Liver (tissue), 9 donors: ENCODE data around the gene ALDH2. TPM values are rescaled to one million over a fixed set of nuclear protein-coding genes. Genes with fewer than 3 reads are reported as not detected.

ENCODE experiments used
- DNase-seq: peaks from one replicate; pipeline ENCODE4 v3.0.0-alpha.2; 2017; ENCODE audit warnings: low spot score
- H3K27ac ChIP-seq, 2 donors: one replicate each; pipeline ENCODE4 v1.7.0; 2013; ENCODE audit warnings: inconsistent platforms in 2 of 2, low read length in 2 of 2, control low read depth in 1 of 2, low read depth in 1 of 2, mild to moderate bottlenecking in 1 of 2
- H3K27me3 ChIP-seq, 4 donors: one replicate each; pipeline versions ENCODE4 v1.6.1 to v1.7.0; 2013; ENCODE audit warnings: low read length in 3 of 4, inconsistent platforms in 1 of 4, mild to moderate bottlenecking in 1 of 4, moderate library complexity in 1 of 4; ENCODE audit not compliant: control insufficient read depth in 4 of 4, insufficient read depth in 4 of 4
- H3K36me3 ChIP-seq, 4 donors: one replicate each; pipeline versions ENCODE4 v1.6.1 to v1.7.0; 2013; ENCODE audit warnings: low read length in 3 of 4, mild to moderate bottlenecking in 3 of 4, low read depth in 1 of 4, moderate library complexity in 1 of 4; ENCODE audit not compliant: control insufficient read depth in 4 of 4, insufficient read depth in 3 of 4
- H3K4me1 ChIP-seq, 4 donors: one replicate each; pipeline versions ENCODE4 v1.6.1 to v1.7.0; 2013; ENCODE audit warnings: low read length in 3 of 4, mild to moderate bottlenecking in 3 of 4, moderate library complexity in 1 of 4; ENCODE audit not compliant: control insufficient read depth in 4 of 4, insufficient read depth in 4 of 4
- H3K4me3 ChIP-seq, 3 donors: one replicate each; pipeline versions ENCODE4 v1.6.1 to v1.7.0; 2013; ENCODE audit warnings: low read length in 3 of 3, control low read depth in 1 of 3, low read depth in 1 of 3, mild to moderate bottlenecking in 1 of 3
- H3K9ac ChIP-seq, 2 donors: one replicate each; pipeline ENCODE4 v1.7.0; 2013; ENCODE audit warnings: low read length in 2 of 2, mild to moderate bottlenecking in 2 of 2, moderate library complexity in 2 of 2, control low read depth in 1 of 2, low read depth in 1 of 2
- H3K9me3 ChIP-seq, 4 donors: one replicate each; pipeline versions ENCODE4 v1.6.1 to v1.7.0; 2013; ENCODE audit warnings: low read length in 3 of 4; ENCODE audit not compliant: control insufficient read depth in 4 of 4
- EGR1 ChIP-seq, 2 donors: IDR thresholded peaks; 2 replicates each; pipeline ENCODE4 v1.6.1; 2016 to 2018; ENCODE audit warnings: antibody characterized with exemption in 2 of 2, low read depth in 2 of 2
- FOXA1 ChIP-seq: IDR thresholded peaks from 2 replicates; pipeline ENCODE4 v1.6.1; 2016; ENCODE audit warnings: antibody characterized with exemption
- FOXA2 ChIP-seq: IDR thresholded peaks from 2 replicates; pipeline ENCODE4 v1.6.1; 2016; ENCODE audit warnings: antibody characterized with exemption
- GABPA ChIP-seq, 2 donors: IDR thresholded peaks in 1 of 2; conservative IDR thresholded peaks in 1 of 2; 2 replicates each; pipeline ENCODE4 v1.6.1; 2016; ENCODE audit warnings: antibody characterized with exemption in 2 of 2, mild to moderate bottlenecking in 1 of 2, moderate library complexity in 1 of 2
- HNF4A ChIP-seq, 2 donors: conservative IDR thresholded peaks; 2 replicates each; pipeline ENCODE4 v1.6.1; 2016; ENCODE audit warnings: antibody characterized with exemption in 2 of 2, mild to moderate bottlenecking in 2 of 2
- HNF4G ChIP-seq: IDR thresholded peaks from 2 replicates; pipeline ENCODE4 v1.6.1; 2016; ENCODE audit warnings: antibody characterized with exemption
- JUND ChIP-seq, 2 donors: IDR thresholded peaks; 2 replicates each; pipeline ENCODE4 v1.6.1; 2016; ENCODE audit warnings: antibody characterized with exemption in 2 of 2
- NR2F2 ChIP-seq: IDR thresholded peaks from 2 replicates; pipeline ENCODE4 v1.6.1; 2016; ENCODE audit warnings: antibody characterized with exemption
- RAD21 ChIP-seq, 2 donors: IDR thresholded peaks; 2 replicates each; pipeline ENCODE4 v1.6.1; 2016; ENCODE audit warnings: antibody characterized with exemption in 2 of 2, mild to moderate bottlenecking in 2 of 2
- RXRA ChIP-seq, 2 donors: IDR thresholded peaks; 2 replicates each; pipeline ENCODE4 v1.6.1; 2017 to 2018; ENCODE audit warnings: antibody characterized with exemption in 2 of 2, mild to moderate bottlenecking in 1 of 2
- SP1 ChIP-seq: IDR thresholded peaks from 2 replicates; pipeline ENCODE4 v1.6.1; 2018; ENCODE audit warnings: antibody characterized with exemption, mild to moderate bottlenecking
- TAF1 ChIP-seq: conservative IDR thresholded peaks from 2 replicates; pipeline ENCODE4 v1.6.1; 2016; ENCODE audit warnings: antibody characterized with exemption, mild to moderate bottlenecking
- YY1 ChIP-seq: IDR thresholded peaks from 2 replicates; pipeline ENCODE4 v1.6.1; 2016; ENCODE audit warnings: antibody characterized with exemption, mild to moderate bottlenecking
- WGBS: extraction: QIAGEN DNeasy Blood & Tissue Kit; methylation state at CpG from one replicate; pipeline ENCODE4 v1.1.7; 2013; 5-methylcytosine and 5-hydroxymethylcytosine counted together
- polyA plus RNA-seq, 2 donors: library from polyadenylated mRNA; stranded (reverse) in 1 of 2; unstranded in 1 of 2; fragments of 200-250 nt in 1 of 2; fragments of >200 nt in 1 of 2; fragmentation: Nextera tagmentation in 1 of 2; extraction: Ambion mirVana in 1 of 2; gene quantifications; one replicate each; pipeline versions ENCODE4 v1.2.1 to v1.2.3, GENCODE V29; 2013 to 2015
- total RNA-seq, 2 donors: library from RNA; depleted of rRNA; stranded (reverse); fragments of >200 nt; gene quantifications; one replicate each; pipeline ENCODE4 v1.2.3, GENCODE V29; 2014
- TF ChIP-seq, protein P1 (sequence below): IDR thresholded peaks from 2 replicates; pipeline ENCODE4 v1.6.1; 2016; ENCODE audit warnings: antibody characterized with exemption
- TF ChIP-seq, protein P2 (sequence below): IDR thresholded peaks from 2 replicates; pipeline ENCODE4 v1.6.1; 2016; ENCODE audit warnings: antibody characterized with exemption
- TF ChIP-seq, protein P3 (sequence below): IDR thresholded peaks from 2 replicates; pipeline ENCODE4 v1.6.1; 2016; ENCODE audit warnings: antibody characterized with exemption, mild to moderate bottlenecking
- TF ChIP-seq, protein P4 (sequence below): IDR thresholded peaks from 2 replicates; pipeline ENCODE4 v1.6.1; 2016; ENCODE audit warnings: antibody characterized with exemption
- TF ChIP-seq, protein P5 (sequence below): fragments of 150-350 bp; IDR thresholded peaks from 2 replicates; pipeline ENCODE4 v1.5.1; 2017; ENCODE audit warnings: improper control_type of control experiment, low read depth, low read length; ENCODE audit not compliant: missing input control
- donor health status: healthy.
- donor health status: healthy.
- donor health status: healthy.
- donor health status: healthy.
- donor health status: healthy.

The ALDH2 gene
- total and polyA plus RNA-seq, 4 donors: 93.1 to 849 (median 573) TPM

DNA sequence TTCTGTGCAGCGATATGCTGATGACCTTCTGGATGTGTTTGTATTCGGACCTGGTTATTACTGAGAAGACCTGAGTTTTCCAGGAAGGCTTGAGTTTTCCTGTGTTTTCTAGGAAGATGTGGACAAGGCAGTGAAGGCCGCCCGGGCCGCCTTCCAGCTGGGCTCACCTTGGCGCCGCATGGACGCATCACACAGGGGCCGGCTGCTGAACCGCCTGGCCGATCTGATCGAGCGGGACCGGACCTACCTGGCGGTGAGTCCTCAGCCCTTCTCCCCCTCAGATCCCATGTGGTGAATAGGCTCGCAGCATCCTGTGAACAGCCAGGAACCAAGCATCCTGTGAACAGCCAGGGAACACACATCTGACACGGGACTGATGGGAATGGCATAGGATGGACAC lies 16.3 kb downstream of the ALDH2 start:
- 57% methylated on average over 17 of the region's 17 CpGs for WGBS
- Histone ChIP-seq H3K4me1 (peaks cover 9 to 75% (median 64%) of the 10 kb centered on the region in 4 donors), H3K9me3 (no peaks in the 10 kb centered on the region), H3K27ac (peak overlapping the region; percentile 48 to 75), H3K4me3 (no peak overlapping the region), H3K9ac (no peak overlapping the region), H3K27me3 (no peaks in the 10 kb centered on the region), H3K36me3 (peaks cover 8 to 35% (median 21%) of the 10 kb centered on the region in 4 donors)
- no peak for TF ChIP-seq RXRA (IDR thresholded peaks at IDR 0.05)
- DNase-seq: no peak

DNA sequence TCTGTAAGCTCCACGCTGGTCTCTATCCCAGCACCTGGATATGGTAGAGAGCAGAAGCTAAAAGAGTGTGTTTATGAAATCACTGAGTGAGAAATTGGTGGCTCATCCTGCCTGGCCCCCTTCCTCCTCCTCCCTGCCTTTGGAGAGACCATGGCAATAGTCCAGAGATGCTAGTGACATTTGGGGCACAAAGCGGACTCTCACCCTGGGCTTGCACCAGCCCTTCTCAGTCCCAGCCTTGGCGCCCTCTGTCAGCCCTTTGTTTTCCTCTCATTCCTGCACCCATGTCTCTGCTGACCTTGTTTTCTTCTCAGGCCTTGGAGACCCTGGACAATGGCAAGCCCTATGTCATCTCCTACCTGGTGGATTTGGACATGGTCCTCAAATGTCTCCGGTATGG lies 18.2 kb downstream of the ALDH2 start:
- 53% methylated on average over 4 of the region's 4 CpGs for WGBS
- Histone ChIP-seq H3K36me3 (peaks cover 10 to 38% (median 26%) of the 10 kb centered on the region in 4 donors), H3K27me3 (no peaks in the 10 kb centered on the region), H3K4me3 (no peak overlapping the region), H3K27ac (peak overlapping the region; percentile 71 to 75), H3K9me3 (no peaks in the 10 kb centered on the region), H3K9ac (no peak overlapping the region), H3K4me1 (peaks cover 3 to 80% (median 68%) of the 10 kb centered on the region in 4 donors)
- TF ChIP-seq, protein P1, sequence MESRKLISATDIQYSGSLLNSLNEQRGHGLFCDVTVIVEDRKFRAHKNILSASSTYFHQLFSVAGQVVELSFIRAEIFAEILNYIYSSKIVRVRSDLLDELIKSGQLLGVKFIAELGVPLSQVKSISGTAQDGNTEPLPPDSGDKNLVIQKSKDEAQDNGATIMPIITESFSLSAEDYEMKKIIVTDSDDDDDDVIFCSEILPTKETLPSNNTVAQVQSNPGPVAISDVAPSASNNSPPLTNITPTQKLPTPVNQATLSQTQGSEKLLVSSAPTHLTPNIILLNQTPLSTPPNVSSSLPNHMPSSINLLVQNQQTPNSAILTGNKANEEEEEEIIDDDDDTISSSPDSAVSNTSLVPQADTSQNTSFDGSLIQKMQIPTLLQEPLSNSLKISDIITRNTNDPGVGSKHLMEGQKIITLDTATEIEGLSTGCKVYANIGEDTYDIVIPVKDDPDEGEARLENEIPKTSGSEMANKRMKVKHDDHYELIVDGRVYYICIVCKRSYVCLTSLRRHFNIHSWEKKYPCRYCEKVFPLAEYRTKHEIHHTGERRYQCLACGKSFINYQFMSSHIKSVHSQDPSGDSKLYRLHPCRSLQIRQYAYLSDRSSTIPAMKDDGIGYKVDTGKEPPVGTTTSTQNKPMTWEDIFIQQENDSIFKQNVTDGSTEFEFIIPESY: no peak
- TF ChIP-seq GABPA (IDR thresholded peaks at IDR 0.05 in 1 of 2, conservative IDR thresholded peaks at IDR 0.05 in 1 of 2) (no peak), FOXA1 (no peak), YY1 (no peak), TAF1 (no peak), JUND (IDR thresholded peaks at IDR 0.05) (no peak), HNF4A (conservative IDR thresholded peaks at IDR 0.05) (peak; percentile 69 to 73), NR2F2 (no peak), SP1 (peak; percentile 57), HNF4G (peak; percentile 30), RXRA (IDR thresholded peaks at IDR 0.05) (peak; percentile 56 to 57), EGR1 (IDR thresholded peaks at IDR 0.05; ENCODE audit: low read depth in 2 of 2) (no peak), FOXA2 (no peak), RAD21 (IDR thresholded peaks at IDR 0.05) (peak in 1 of 2 donors; percentile 5)
- TF ChIP-seq, protein P2, sequence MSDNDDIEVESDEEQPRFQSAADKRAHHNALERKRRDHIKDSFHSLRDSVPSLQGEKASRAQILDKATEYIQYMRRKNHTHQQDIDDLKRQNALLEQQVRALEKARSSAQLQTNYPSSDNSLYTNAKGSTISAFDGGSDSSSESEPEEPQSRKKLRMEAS: no peak
- TF ChIP-seq, protein P3, sequence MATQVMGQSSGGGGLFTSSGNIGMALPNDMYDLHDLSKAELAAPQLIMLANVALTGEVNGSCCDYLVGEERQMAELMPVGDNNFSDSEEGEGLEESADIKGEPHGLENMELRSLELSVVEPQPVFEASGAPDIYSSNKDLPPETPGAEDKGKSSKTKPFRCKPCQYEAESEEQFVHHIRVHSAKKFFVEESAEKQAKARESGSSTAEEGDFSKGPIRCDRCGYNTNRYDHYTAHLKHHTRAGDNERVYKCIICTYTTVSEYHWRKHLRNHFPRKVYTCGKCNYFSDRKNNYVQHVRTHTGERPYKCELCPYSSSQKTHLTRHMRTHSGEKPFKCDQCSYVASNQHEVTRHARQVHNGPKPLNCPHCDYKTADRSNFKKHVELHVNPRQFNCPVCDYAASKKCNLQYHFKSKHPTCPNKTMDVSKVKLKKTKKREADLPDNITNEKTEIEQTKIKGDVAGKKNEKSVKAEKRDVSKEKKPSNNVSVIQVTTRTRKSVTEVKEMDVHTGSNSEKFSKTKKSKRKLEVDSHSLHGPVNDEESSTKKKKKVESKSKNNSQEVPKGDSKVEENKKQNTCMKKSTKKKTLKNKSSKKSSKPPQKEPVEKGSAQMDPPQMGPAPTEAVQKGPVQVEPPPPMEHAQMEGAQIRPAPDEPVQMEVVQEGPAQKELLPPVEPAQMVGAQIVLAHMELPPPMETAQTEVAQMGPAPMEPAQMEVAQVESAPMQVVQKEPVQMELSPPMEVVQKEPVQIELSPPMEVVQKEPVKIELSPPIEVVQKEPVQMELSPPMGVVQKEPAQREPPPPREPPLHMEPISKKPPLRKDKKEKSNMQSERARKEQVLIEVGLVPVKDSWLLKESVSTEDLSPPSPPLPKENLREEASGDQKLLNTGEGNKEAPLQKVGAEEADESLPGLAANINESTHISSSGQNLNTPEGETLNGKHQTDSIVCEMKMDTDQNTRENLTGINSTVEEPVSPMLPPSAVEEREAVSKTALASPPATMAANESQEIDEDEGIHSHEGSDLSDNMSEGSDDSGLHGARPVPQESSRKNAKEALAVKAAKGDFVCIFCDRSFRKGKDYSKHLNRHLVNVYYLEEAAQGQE: peak; percentile 19
- TF ChIP-seq, protein P4, sequence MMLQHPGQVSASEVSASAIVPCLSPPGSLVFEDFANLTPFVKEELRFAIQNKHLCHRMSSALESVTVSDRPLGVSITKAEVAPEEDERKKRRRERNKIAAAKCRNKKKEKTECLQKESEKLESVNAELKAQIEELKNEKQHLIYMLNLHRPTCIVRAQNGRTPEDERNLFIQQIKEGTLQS: no peak
- TF ChIP-seq, protein P5, sequence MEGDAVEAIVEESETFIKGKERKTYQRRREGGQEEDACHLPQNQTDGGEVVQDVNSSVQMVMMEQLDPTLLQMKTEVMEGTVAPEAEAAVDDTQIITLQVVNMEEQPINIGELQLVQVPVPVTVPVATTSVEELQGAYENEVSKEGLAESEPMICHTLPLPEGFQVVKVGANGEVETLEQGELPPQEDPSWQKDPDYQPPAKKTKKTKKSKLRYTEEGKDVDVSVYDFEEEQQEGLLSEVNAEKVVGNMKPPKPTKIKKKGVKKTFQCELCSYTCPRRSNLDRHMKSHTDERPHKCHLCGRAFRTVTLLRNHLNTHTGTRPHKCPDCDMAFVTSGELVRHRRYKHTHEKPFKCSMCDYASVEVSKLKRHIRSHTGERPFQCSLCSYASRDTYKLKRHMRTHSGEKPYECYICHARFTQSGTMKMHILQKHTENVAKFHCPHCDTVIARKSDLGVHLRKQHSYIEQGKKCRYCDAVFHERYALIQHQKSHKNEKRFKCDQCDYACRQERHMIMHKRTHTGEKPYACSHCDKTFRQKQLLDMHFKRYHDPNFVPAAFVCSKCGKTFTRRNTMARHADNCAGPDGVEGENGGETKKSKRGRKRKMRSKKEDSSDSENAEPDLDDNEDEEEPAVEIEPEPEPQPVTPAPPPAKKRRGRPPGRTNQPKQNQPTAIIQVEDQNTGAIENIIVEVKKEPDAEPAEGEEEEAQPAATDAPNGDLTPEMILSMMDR: no peak
- DNase-seq: no peak
